HepG2 (cell line): ENCODE data around the gene PKD1L1. TPM values are rescaled to one million over a fixed set of nuclear protein-coding genes. Genes with fewer than 3 reads are reported as not detected.

Source experiments
- CEBPG ChIP-seq: IDR thresholded peaks from 2 replicates; pipeline ENCODE4 v1.6.1; 2016
- E2F2 ChIP-seq: sonication (generic); formaldehyde crosslinking; IDR thresholded peaks from 2 replicates; pipeline ENCODE4 v1.4.0; 2020; ENCODE audit warnings: missing genetic modification reagents, borderline replicate concordance
- GATA4 ChIP-seq: sonication (generic); IDR thresholded peaks from 2 replicates; pipeline ENCODE4 v1.6.1; 2016; ENCODE audit warnings: antibody characterized with exemption, low read depth, borderline replicate concordance
- KAT2B ChIP-seq: fragments of 150-350 bp; IDR thresholded peaks from 2 replicates; pipeline ENCODE4 v1.6.1; 2014; ENCODE audit warnings: low read depth, low read length, borderline replicate concordance
- MTA1 ChIP-seq: sonication (generic); formaldehyde crosslinking; IDR thresholded peaks from 2 replicates; pipeline ENCODE4 v1.4.0; 2020; ENCODE audit warnings: missing genetic modification reagents, mild to moderate bottlenecking, borderline replicate concordance
- NCOA1 ChIP-seq: sonication (generic); formaldehyde crosslinking; IDR thresholded peaks from 2 replicates; pipeline ENCODE4 v1.9.0; 2021; ENCODE audit warnings: missing genetic modification reagents
- NFE2 ChIP-seq: sonication (generic); formaldehyde crosslinking; IDR thresholded peaks from 2 replicates; pipeline ENCODE4 v1.4.0; 2020; ENCODE audit warnings: missing genetic modification reagents
- NONO ChIP-seq, 2 experiments: fragments of 450-650 bp in 1 of 2; sonication (generic) in 1 of 2; formaldehyde crosslinking in 1 of 2; IDR thresholded peaks in 1 of 2; conservative IDR thresholded peaks in 1 of 2; 2 replicates each; pipeline versions ENCODE4 v1.6.1 to v1.8.0; 2017 to 2022; ENCODE audit warnings: mild to moderate bottlenecking in 1 of 2, missing genetic modification reagents in 1 of 2, moderate library complexity in 1 of 2
- POGZ ChIP-seq: sonication (generic); formaldehyde crosslinking; IDR thresholded peaks from 2 replicates; pipeline ENCODE4 v1.4.0; 2020; ENCODE audit warnings: mild to moderate bottlenecking, missing genetic modification reagents
- RBM22 ChIP-seq: fragments of 200-400 bp; formaldehyde crosslinking; optimal IDR thresholded peaks from 2 replicates; pipeline ENCODE3; 2017; ENCODE audit warnings: mild to moderate bottlenecking, low read length, moderate library complexity
- SOX6 ChIP-seq, 2 experiments: fragments of 450-650 bp in 1 of 2; sonication (generic) in 1 of 2; formaldehyde crosslinking in 1 of 2; IDR thresholded peaks; 2 replicates each; pipeline versions ENCODE4 v1.4.0 to v1.6.1; 2017 to 2020; ENCODE audit warnings: antibody characterized with exemption in 1 of 2, mild to moderate bottlenecking in 1 of 2, missing genetic modification reagents in 1 of 2
- SRSF9 ChIP-seq: fragments of 200-400 bp; formaldehyde crosslinking; IDR thresholded peaks from 2 replicates; pipeline ENCODE4 v1.6.1; 2018; ENCODE audit warnings: borderline replicate concordance, mild to moderate bottlenecking, low read depth, low read length; ENCODE audit not compliant: insufficient read depth, poor library complexity, severe bottlenecking
- TFDP2 ChIP-seq: sonication (generic); formaldehyde crosslinking; IDR thresholded peaks from 2 replicates; pipeline ENCODE4 v1.4.0; 2020; ENCODE audit warnings: missing genetic modification reagents
- ZFP36L2 ChIP-seq: sonication (generic); formaldehyde crosslinking; IDR thresholded peaks from 2 replicates; pipeline ENCODE4 v1.4.0; 2020; ENCODE audit warnings: missing genetic modification reagents
- ZNF629 ChIP-seq: sonication (generic); formaldehyde crosslinking; conservative IDR thresholded peaks from 2 replicates; pipeline ENCODE4 v1.5.0; 2020; ENCODE audit warnings: missing genetic modification reagents
- ZNF761 ChIP-seq: sonication (generic); formaldehyde crosslinking; conservative IDR thresholded peaks from 2 replicates; pipeline ENCODE4 v1.4.0; 2020; ENCODE audit warnings: mild to moderate bottlenecking, missing genetic modification reagents
- ZNF766 ChIP-seq: sonication (generic); formaldehyde crosslinking; IDR thresholded peaks from 2 replicates; pipeline ENCODE4 v1.5.0; 2020; ENCODE audit warnings: missing genetic modification reagents, borderline replicate concordance
- ZNF782 ChIP-seq: sonication (generic); formaldehyde crosslinking; IDR thresholded peaks from 2 replicates; pipeline ENCODE4 v1.4.0; 2020; ENCODE audit warnings: missing genetic modification reagents, mild to moderate bottlenecking, borderline replicate concordance
- polyA plus RNA-seq, 8 experiments: library from polyadenylated mRNA; depleted of rRNA in 3 of 8; stranded (reverse) in 7 of 8; unstranded in 1 of 8; fragments of >200 nt; fragmentation: Illumina TruSeq in 4 of 8; extraction: Trizol in 4 of 8; gene quantifications; 2 replicates each; pipeline versions ENCODE4 v1.2.1 to v1.2.3, GENCODE V29; 2011 to 2016; ENCODE audit warnings: low read depth in 4 of 8, missing spikeins in 1 of 8, mixed read lengths in 1 of 8; ENCODE audit not compliant: insufficient read depth in 1 of 8
- total RNA-seq, 5 experiments: library from RNA; depleted of rRNA; stranded (reverse); fragments of >200 nt; fragmentation: Illumina TruSeq; extraction: Trizol; gene quantifications; 2 replicates each; pipeline ENCODE4 v1.2.3, GENCODE V29; 2016; ENCODE audit warnings: low read depth in 1 of 5
- TF ChIP-seq, protein P1 (sequence below): sonication (generic); formaldehyde crosslinking; IDR thresholded peaks from 2 replicates; pipeline ENCODE4 v1.4.0; 2020; ENCODE audit warnings: missing genetic modification reagents, borderline replicate concordance
- TF ChIP-seq, protein P2 (sequence below), 2 experiments: IDR thresholded peaks; 2 replicates each; pipeline ENCODE4 v1.6.1; 2011 to 2012; ENCODE audit warnings: low read length in 2 of 2, borderline replicate concordance in 1 of 2, low read depth in 1 of 2, mild to moderate bottlenecking in 1 of 2, moderate library complexity in 1 of 2

The PKD1L1 gene
- total and polyA plus RNA-seq, 2 of the 13 experiments (the other 11 are each of a cell fraction or from before 2014, with no cell fraction given), result 0.01 TPM; not detected in 1

- no peak for TF ChIP-seq NONO (IDR thresholded peaks at IDR 0.05)
- peak; percentile 79; the same call in 1 of the 2 replicates for TF ChIP-seq NONO (CRISPR knock-in tag; conservative IDR thresholded peaks at IDR 0.05)
- TF ChIP-seq TFDP2 (CRISPR knock-in tag), result peak; percentile 40; the same call in 1 of the 2 replicates
- TF ChIP-seq, protein P1, sequence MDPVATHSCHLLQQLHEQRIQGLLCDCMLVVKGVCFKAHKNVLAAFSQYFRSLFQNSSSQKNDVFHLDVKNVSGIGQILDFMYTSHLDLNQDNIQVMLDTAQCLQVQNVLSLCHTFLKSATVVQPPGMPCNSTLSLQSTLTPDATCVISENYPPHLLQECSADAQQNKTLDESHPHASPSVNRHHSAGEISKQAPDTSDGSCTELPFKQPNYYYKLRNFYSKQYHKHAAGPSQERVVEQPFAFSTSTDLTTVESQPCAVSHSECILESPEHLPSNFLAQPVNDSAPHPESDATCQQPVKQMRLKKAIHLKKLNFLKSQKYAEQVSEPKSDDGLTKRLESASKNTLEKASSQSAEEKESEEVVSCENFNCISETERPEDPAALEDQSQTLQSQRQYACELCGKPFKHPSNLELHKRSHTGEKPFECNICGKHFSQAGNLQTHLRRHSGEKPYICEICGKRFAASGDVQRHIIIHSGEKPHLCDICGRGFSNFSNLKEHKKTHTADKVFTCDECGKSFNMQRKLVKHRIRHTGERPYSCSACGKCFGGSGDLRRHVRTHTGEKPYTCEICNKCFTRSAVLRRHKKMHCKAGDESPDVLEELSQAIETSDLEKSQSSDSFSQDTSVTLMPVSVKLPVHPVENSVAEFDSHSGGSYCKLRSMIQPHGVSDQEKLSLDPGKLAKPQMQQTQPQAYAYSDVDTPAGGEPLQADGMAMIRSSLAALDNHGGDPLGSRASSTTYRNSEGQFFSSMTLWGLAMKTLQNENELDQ (CRISPR knock-in tag), result no peak
- peak; percentile 81 for TF ChIP-seq POGZ (CRISPR knock-in tag)
- peak; percentile 72 for TF ChIP-seq CEBPG (CRISPR knock-in tag)
- TF ChIP-seq NCOA1 (CRISPR knock-in tag), result peak; percentile 75; the same call in 1 of the 2 replicates
- TF ChIP-seq E2F2 (CRISPR knock-in tag), result no peak
- TF ChIP-seq, protein P2, sequence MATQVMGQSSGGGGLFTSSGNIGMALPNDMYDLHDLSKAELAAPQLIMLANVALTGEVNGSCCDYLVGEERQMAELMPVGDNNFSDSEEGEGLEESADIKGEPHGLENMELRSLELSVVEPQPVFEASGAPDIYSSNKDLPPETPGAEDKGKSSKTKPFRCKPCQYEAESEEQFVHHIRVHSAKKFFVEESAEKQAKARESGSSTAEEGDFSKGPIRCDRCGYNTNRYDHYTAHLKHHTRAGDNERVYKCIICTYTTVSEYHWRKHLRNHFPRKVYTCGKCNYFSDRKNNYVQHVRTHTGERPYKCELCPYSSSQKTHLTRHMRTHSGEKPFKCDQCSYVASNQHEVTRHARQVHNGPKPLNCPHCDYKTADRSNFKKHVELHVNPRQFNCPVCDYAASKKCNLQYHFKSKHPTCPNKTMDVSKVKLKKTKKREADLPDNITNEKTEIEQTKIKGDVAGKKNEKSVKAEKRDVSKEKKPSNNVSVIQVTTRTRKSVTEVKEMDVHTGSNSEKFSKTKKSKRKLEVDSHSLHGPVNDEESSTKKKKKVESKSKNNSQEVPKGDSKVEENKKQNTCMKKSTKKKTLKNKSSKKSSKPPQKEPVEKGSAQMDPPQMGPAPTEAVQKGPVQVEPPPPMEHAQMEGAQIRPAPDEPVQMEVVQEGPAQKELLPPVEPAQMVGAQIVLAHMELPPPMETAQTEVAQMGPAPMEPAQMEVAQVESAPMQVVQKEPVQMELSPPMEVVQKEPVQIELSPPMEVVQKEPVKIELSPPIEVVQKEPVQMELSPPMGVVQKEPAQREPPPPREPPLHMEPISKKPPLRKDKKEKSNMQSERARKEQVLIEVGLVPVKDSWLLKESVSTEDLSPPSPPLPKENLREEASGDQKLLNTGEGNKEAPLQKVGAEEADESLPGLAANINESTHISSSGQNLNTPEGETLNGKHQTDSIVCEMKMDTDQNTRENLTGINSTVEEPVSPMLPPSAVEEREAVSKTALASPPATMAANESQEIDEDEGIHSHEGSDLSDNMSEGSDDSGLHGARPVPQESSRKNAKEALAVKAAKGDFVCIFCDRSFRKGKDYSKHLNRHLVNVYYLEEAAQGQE (IDR thresholded peaks at IDR 0.05; ENCODE audit: borderline replicate concordance in 1 of 2, low read depth in 1 of 2, low read length in 2 of 2), result peak in 1 of 2 experiments; percentile 77; a peak in 1 of 4 replicates
- TF ChIP-seq GATA4, result peak; percentile 90; the same call in 1 of the 2 replicates
- TF ChIP-seq ZFP36L2, result no peak
- TF ChIP-seq ZNF766, result peak; percentile 81; the same call in 1 of the 2 replicates
- no peak for TF ChIP-seq ZNF629 (CRISPR knock-in tag)
- no peak for TF ChIP-seq RBM22
- no peak for TF ChIP-seq SOX6 (IDR thresholded peaks at IDR 0.05)
- TF ChIP-seq SOX6 (CRISPR knock-in tag; IDR thresholded peaks at IDR 0.05), result peak; percentile 100
- no peak for TF ChIP-seq ZNF782 (CRISPR knock-in tag)
- no peak for TF ChIP-seq NFE2 (CRISPR knock-in tag)
- no peak for TF ChIP-seq SRSF9
- TF ChIP-seq MTA1, result peak; percentile 93
- TF ChIP-seq KAT2B, result no peak
- no peak for TF ChIP-seq ZNF761 (CRISPR knock-in tag)
These were observed 213.8 kb downstream of the PKD1L1 start (continued) for GRCh38 chr7:47734287-47734948.
